Gastrocnemius medialis (tissue), 4 donors: ENCODE data around the gene MRPL39.

ENCODE experiments used
- POLR2A ChIP-seq, 2 donors: fragments of 450-650 bp; IDR thresholded peaks; one replicate each; pipeline ENCODE4 v1.6.1; 2017; ENCODE audit warnings: antibody characterized with exemption in 2 of 2, mild to moderate bottlenecking in 2 of 2, moderate library complexity in 2 of 2
- TF ChIP-seq, protein P1 (sequence below), 5 experiments: fragments of 450-650 bp in 3 of 5; fragments of 200-600 bp in 2 of 5; sonication (generic) in 2 of 5; IDR thresholded peaks in 4 of 5; conservative IDR thresholded peaks in 1 of 5; 1 replicate in 4 of 5; 2 replicates in 1 of 5; pipeline ENCODE4 v1.5.1; 2016 to 2019; ENCODE audit warnings: antibody characterized with exemption in 5 of 5, mild to moderate bottlenecking in 3 of 5, moderate library complexity in 3 of 5

DNA sequence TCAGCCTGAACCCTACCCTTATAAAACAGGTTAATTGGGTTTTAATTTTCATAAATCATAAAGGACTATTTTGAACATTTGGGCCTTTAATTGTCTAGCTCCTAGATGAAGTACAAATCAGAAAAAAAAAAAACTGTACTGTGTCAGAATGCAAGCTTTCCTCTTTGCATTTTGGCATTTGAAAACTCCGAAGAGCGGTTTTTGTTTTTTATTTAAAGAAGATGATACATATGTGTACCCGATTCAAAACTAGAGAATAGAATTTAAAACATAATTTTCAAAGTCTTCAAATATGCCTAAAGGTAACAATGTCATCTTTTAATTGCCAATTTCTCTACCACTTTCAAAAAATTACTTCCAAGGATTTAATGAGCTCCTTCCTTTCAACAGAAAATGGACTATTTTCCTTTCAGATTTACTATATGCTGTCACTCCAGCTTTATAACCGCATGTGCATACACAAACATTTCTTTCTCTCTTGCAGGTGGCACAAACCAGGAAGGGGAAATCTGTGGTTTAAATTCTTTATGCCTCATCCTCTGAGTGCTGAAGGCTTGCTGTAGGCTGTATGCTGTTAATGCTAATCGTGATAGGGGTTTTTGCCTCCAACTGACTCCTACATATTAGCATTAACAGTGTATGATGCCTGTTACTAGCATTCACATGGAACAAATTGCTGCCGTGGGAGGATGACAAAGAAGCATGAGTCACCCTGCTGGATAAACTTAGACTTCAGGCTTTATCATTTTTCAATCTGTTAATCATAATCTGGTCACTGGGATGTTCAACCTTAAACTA, 33.7 kb downstream of the MRPL39 start:
- TF ChIP-seq, protein P1, sequence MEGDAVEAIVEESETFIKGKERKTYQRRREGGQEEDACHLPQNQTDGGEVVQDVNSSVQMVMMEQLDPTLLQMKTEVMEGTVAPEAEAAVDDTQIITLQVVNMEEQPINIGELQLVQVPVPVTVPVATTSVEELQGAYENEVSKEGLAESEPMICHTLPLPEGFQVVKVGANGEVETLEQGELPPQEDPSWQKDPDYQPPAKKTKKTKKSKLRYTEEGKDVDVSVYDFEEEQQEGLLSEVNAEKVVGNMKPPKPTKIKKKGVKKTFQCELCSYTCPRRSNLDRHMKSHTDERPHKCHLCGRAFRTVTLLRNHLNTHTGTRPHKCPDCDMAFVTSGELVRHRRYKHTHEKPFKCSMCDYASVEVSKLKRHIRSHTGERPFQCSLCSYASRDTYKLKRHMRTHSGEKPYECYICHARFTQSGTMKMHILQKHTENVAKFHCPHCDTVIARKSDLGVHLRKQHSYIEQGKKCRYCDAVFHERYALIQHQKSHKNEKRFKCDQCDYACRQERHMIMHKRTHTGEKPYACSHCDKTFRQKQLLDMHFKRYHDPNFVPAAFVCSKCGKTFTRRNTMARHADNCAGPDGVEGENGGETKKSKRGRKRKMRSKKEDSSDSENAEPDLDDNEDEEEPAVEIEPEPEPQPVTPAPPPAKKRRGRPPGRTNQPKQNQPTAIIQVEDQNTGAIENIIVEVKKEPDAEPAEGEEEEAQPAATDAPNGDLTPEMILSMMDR (IDR thresholded peaks at IDR 0.05 in 4 of 5, conservative IDR thresholded peaks at IDR 0.05 in 1 of 5): no peak
- TF ChIP-seq POLR2A (IDR thresholded peaks at IDR 0.05): no peak
